K562 (cell line): Measurements from ENCODE around the gene CCDC32. TPM values are rescaled to one million over a fixed set of nuclear protein-coding genes. Genes with fewer than 3 reads are reported as not detected.

ENCODE experiments used
- ARID2 ChIP-seq: fragments of 450-650 bp; IDR thresholded peaks from 2 replicates; pipeline ENCODE4 v1.6.1; 2017; ENCODE audit warnings: antibody characterized with exemption, mild to moderate bottlenecking
- CBFA2T2 ChIP-seq: fragments of 450-650 bp; conservative IDR thresholded peaks from 2 replicates; pipeline ENCODE4 v1.6.1; 2017; ENCODE audit warnings: mild to moderate bottlenecking
- EHMT2 ChIP-seq: fragments of 450-650 bp; IDR thresholded peaks from 2 replicates; pipeline ENCODE4 v1.6.1; 2018; ENCODE audit warnings: antibody characterized with exemption
- GABPB1 ChIP-seq: sonication (generic); formaldehyde crosslinking; IDR thresholded peaks from 2 replicates; pipeline ENCODE4 v1.8.0; 2022; ENCODE audit warnings: mild to moderate bottlenecking, missing genetic modification reagents
- HDAC2 ChIP-seq: fragments of 450-650 bp; IDR thresholded peaks from 2 replicates; pipeline ENCODE4 v1.6.1; 2016; ENCODE audit warnings: mild to moderate bottlenecking
- HMG20A ChIP-seq: fragments of 450-650 bp; formaldehyde crosslinking; conservative IDR thresholded peaks from 2 replicates; pipeline ENCODE4 v1.4.0; 2020; ENCODE audit warnings: mild to moderate bottlenecking, mixed read lengths
- MEF2A ChIP-seq: IDR thresholded peaks from 2 replicates; pipeline ENCODE4 v1.6.1; 2011; ENCODE audit warnings: low read depth, mild to moderate bottlenecking, low read length, moderate library complexity; ENCODE audit not compliant: control insufficient read depth
- NELFE ChIP-seq: IDR thresholded peaks from 2 replicates; pipeline ENCODE4 v1.6.1; 2011; ENCODE audit warnings: mild to moderate bottlenecking; ENCODE audit not compliant: insufficient read depth, insufficient read length
- NFIX ChIP-seq: fragments of 250-450 bp; sonication (Bioruptor Pico); IDR thresholded peaks from 2 replicates; pipeline ENCODE4 v1.4.0; 2020; ENCODE audit warnings: low read depth, mild to moderate bottlenecking, moderate library complexity
- NFYB ChIP-seq: IDR thresholded peaks from 2 replicates; pipeline ENCODE4 v1.6.1; 2011; ENCODE audit warnings: mild to moderate bottlenecking, moderate library complexity; ENCODE audit not compliant: insufficient read length; ENCODE audit errors: extremely low read depth
- NR2C1 ChIP-seq, 2 experiments: fragments of 450-650 bp; IDR thresholded peaks; 2 replicates each; pipeline ENCODE4 v1.6.1; 2017; ENCODE audit warnings: mild to moderate bottlenecking in 2 of 2, antibody characterized with exemption in 1 of 2, inconsistent platforms in 1 of 2, missing compliant biosample characterization in 1 of 2, missing genetic modification characterization in 1 of 2
- TAF15 ChIP-seq: fragments of 200-400 bp; formaldehyde crosslinking; IDR thresholded peaks from 2 replicates; pipeline ENCODE4 v1.6.1; 2017; ENCODE audit warnings: mild to moderate bottlenecking, low read depth, low read length, moderate library complexity
- TCF7L2 ChIP-seq: fragments of 150-350 bp; IDR thresholded peaks from 2 replicates; pipeline ENCODE4 v1.6.1; 2016; ENCODE audit warnings: low read depth, mild to moderate bottlenecking, low read length, moderate library complexity
- YBX1 ChIP-seq: fragments of 450-650 bp; IDR thresholded peaks from 2 replicates; pipeline ENCODE4 v1.7.1; 2016; ENCODE audit warnings: mild to moderate bottlenecking
- ZNF224 ChIP-seq: sonication (generic); formaldehyde crosslinking; IDR thresholded peaks from 2 replicates; pipeline ENCODE4 v1.8.0; 2022; ENCODE audit warnings: mild to moderate bottlenecking, missing genetic modification reagents
- ZNF551 ChIP-seq: fragments of 250-450 bp; sonication (Bioruptor Pico); IDR thresholded peaks from 2 replicates; pipeline ENCODE4 v1.5.0; 2021; ENCODE audit warnings: mild to moderate bottlenecking, moderate library complexity
- ZNF584 ChIP-seq: fragments of 200-800 bp; sonication (Bioruptor generic); IDR thresholded peaks from 2 replicates; pipeline ENCODE4 v1.6.1; 2016; ENCODE audit warnings: low read depth, mild to moderate bottlenecking, missing genetic modification characterization, missing compliant biosample characterization
- polyA plus RNA-seq, 8 experiments: library from polyadenylated mRNA; depleted of rRNA in 4 of 8; stranded (reverse) in 5 of 8; unstranded in 3 of 8; fragments of >200 nt; fragmentation: Nextera tagmentation in 2 of 8; fragmentation: Illumina TruSeq in 1 of 8; extraction: Ambion mirVana in 2 of 8; extraction: Trizol in 1 of 8; gene quantifications; 2 replicates each; pipeline versions ENCODE4 v1.2.1 to v1.2.3, GENCODE V29; 2011 to 2014; ENCODE audit warnings: inconsistent platforms in 1 of 8, missing spikeins in 1 of 8
- total RNA-seq, 7 experiments: library from RNA; depleted of rRNA in 6 of 7; stranded (reverse); fragments of >200 nt in 6 of 7; fragmentation: Illumina TruSeq in 2 of 7; extraction: Trizol in 2 of 7; gene quantifications; 2 replicates each; pipeline versions ENCODE4 v1.2.1 to v1.2.3, GENCODE V29; 2011 to 2021; ENCODE audit warnings: low replicate concordance in 1 of 7
- TF ChIP-seq, protein P1 (sequence below): fragments of 450-650 bp; IDR thresholded peaks from 2 replicates; pipeline ENCODE4 v1.6.1; 2016; ENCODE audit warnings: borderline replicate concordance
- TF ChIP-seq, protein P2 (sequence below): fragments of 450-650 bp; IDR thresholded peaks from 2 replicates; pipeline ENCODE4 v1.7.0; 2016; ENCODE audit warnings: borderline replicate concordance
- TF ChIP-seq, protein P3 (sequence below): fragments of 450-650 bp; formaldehyde crosslinking; IDR thresholded peaks from 2 replicates; pipeline ENCODE4 v1.4.0; 2020; ENCODE audit warnings: mild to moderate bottlenecking, mixed read lengths
- TF ChIP-seq, protein P4 (sequence below): fragments of 150-350 bp; conservative IDR thresholded peaks from 2 replicates; pipeline ENCODE4 v1.6.1; 2014; ENCODE audit warnings: low read length

CCDC32 gene
- total and polyA plus RNA-seq, 9 of the 15 experiments (the other 6 are each of a cell fraction or from before 2014, with no cell fraction given), result 22.2 to 94.8 (median 37.1) TPM

DNA sequence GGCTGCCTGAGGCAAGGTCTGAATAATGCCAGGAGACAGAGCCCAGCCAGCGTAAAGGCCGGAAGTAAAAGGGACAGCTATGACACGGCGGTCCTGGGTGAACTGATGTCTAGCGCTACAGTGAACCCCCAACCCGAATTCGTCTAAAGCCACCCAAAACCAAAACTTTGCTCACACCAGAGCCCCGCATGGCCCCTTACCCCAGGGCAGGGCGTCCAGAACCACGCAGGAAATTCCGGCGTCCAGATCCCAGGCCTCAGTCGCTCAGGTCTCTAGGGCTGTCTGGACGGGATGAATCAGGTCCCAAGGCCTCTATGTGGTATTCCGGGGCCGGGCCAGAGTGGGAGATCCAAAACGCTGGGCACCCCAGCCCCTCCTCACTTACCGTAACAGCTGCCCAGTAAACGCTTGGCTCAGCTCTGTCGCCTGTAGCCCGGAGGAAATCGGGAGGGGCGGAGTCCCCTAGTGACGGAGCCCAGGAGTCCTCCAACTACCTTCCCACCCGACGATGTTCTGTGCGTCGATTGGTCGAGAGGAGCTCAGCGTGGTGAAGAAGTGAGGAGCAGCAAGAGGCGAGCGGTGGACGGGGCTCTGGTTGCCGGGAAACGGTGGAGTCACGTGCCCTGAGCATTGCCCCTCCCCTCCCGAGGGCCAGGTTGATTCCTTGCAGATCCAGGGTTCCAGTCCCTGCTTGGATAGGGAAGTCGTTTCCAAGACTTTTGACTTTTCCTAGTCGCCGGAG, at the start of gene CCDC32 (continued):
- TF ChIP-seq NFYB (peak; percentile 50), NR2C1 (IDR thresholded peaks at IDR 0.05) (no peak), NR2C1 (tag; IDR thresholded peaks at IDR 0.05) (no peak; the same call in 1 of the 2 replicates), GABPB1 (CRISPR knock-in tag) (no peak), TCF7L2 (no peak), HDAC2 (peak; percentile 67; the same call in 1 of the 2 replicates), MEF2A (no peak), ZNF224 (no peak), EHMT2 (no peak), ARID2 (no peak), NFIX (CRISPR knock-in tag) (no peak), NELFE (no peak), ZNF584 (CRISPR knock-in tag) (no peak), CBFA2T2 (peak; percentile 82), ZNF551 (CRISPR knock-in tag) (no peak), TAF15 (no peak), HMG20A (no peak), YBX1 (no peak)
- TF ChIP-seq, protein P1, sequence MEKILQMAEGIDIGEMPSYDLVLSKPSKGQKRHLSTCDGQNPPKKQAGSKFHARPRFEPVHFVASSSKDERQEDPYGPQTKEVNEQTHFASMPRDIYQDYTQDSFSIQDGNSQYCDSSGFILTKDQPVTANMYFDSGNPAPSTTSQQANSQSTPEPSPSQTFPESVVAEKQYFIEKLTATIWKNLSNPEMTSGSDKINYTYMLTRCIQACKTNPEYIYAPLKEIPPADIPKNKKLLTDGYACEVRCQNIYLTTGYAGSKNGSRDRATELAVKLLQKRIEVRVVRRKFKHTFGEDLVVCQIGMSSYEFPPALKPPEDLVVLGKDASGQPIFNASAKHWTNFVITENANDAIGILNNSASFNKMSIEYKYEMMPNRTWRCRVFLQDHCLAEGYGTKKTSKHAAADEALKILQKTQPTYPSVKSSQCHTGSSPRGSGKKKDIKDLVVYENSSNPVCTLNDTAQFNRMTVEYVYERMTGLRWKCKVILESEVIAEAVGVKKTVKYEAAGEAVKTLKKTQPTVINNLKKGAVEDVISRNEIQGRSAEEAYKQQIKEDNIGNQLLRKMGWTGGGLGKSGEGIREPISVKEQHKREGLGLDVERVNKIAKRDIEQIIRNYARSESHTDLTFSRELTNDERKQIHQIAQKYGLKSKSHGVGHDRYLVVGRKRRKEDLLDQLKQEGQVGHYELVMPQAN, result peak; percentile 69; the same call in 1 of the 2 replicates
- TF ChIP-seq, protein P2, sequence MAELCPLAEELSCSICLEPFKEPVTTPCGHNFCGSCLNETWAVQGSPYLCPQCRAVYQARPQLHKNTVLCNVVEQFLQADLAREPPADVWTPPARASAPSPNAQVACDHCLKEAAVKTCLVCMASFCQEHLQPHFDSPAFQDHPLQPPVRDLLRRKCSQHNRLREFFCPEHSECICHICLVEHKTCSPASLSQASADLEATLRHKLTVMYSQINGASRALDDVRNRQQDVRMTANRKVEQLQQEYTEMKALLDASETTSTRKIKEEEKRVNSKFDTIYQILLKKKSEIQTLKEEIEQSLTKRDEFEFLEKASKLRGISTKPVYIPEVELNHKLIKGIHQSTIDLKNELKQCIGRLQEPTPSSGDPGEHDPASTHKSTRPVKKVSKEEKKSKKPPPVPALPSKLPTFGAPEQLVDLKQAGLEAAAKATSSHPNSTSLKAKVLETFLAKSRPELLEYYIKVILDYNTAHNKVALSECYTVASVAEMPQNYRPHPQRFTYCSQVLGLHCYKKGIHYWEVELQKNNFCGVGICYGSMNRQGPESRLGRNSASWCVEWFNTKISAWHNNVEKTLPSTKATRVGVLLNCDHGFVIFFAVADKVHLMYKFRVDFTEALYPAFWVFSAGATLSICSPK, result no peak
- TF ChIP-seq, protein P3, sequence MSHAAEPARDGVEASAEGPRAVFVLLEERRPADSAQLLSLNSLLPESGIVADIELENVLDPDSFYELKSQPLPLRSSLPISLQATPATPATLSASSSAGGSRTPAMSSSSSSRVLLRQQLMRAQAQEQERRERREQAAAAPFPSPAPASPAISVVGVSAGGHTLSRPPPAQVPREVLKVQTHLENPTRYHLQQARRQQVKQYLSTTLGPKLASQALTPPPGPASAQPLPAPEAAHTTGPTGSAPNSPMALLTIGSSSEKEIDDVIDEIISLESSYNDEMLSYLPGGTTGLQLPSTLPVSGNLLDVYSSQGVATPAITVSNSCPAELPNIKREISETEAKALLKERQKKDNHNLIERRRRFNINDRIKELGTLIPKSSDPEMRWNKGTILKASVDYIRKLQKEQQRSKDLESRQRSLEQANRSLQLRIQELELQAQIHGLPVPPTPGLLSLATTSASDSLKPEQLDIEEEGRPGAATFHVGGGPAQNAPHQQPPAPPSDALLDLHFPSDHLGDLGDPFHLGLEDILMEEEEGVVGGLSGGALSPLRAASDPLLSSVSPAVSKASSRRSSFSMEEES, result peak; percentile 97
- TF ChIP-seq, protein P4, sequence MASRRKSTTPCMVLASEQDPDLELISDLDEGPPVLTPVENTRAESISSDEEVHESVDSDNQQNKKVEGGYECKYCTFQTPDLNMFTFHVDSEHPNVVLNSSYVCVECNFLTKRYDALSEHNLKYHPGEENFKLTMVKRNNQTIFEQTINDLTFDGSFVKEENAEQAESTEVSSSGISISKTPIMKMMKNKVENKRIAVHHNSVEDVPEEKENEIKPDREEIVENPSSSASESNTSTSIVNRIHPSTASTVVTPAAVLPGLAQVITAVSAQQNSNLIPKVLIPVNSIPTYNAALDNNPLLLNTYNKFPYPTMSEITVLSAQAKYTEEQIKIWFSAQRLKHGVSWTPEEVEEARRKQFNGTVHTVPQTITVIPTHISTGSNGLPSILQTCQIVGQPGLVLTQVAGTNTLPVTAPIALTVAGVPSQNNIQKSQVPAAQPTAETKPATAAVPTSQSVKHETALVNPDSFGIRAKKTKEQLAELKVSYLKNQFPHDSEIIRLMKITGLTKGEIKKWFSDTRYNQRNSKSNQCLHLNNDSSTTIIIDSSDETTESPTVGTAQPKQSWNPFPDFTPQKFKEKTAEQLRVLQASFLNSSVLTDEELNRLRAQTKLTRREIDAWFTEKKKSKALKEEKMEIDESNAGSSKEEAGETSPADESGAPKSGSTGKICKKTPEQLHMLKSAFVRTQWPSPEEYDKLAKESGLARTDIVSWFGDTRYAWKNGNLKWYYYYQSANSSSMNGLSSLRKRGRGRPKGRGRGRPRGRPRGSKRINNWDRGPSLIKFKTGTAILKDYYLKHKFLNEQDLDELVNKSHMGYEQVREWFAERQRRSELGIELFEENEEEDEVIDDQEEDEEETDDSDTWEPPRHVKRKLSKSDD, result no peak
